ENCODE measurements around the gene FKTN. TPM values are rescaled to one million over a fixed set of nuclear protein-coding genes. Genes with fewer than 3 reads are reported as not detected.
A peak's percentile ranks its signal among the peaks of the same experiment; 100 is the strongest.

FKTN gene
- total and polyA plus RNA-seq, 9 of the 15 experiments (the other 6 are each of a cell fraction or from before 2014, with no cell fraction given), result 5.4 to 16.3 (median 10.4) TPM

DNA sequence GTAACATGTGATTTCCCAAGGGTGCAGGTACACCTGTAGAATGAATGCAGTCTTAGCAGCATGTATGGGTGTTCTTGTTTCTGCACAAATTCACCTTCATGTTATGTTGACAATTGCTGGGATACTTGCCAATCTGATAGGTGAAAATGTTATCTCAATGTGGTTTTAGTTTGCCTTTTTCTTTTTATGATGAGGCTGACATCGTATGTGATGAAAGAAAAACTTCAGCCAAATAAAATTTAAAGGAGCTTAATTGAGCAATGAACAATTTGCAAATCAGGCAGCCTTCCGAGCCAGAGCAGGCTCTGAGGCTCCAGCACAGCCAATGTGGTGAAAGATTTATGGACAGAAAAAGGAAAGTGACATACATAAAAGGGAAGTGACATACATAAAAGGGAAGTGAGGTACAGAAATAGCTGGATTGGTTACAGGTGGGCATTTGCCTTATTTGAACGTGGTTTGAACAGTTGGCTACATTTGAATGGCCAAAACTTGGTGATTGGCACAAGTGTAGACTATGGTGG lies 114.8 kb downstream of the FKTN start (continued):
- TF ChIP-seq, protein P1, sequence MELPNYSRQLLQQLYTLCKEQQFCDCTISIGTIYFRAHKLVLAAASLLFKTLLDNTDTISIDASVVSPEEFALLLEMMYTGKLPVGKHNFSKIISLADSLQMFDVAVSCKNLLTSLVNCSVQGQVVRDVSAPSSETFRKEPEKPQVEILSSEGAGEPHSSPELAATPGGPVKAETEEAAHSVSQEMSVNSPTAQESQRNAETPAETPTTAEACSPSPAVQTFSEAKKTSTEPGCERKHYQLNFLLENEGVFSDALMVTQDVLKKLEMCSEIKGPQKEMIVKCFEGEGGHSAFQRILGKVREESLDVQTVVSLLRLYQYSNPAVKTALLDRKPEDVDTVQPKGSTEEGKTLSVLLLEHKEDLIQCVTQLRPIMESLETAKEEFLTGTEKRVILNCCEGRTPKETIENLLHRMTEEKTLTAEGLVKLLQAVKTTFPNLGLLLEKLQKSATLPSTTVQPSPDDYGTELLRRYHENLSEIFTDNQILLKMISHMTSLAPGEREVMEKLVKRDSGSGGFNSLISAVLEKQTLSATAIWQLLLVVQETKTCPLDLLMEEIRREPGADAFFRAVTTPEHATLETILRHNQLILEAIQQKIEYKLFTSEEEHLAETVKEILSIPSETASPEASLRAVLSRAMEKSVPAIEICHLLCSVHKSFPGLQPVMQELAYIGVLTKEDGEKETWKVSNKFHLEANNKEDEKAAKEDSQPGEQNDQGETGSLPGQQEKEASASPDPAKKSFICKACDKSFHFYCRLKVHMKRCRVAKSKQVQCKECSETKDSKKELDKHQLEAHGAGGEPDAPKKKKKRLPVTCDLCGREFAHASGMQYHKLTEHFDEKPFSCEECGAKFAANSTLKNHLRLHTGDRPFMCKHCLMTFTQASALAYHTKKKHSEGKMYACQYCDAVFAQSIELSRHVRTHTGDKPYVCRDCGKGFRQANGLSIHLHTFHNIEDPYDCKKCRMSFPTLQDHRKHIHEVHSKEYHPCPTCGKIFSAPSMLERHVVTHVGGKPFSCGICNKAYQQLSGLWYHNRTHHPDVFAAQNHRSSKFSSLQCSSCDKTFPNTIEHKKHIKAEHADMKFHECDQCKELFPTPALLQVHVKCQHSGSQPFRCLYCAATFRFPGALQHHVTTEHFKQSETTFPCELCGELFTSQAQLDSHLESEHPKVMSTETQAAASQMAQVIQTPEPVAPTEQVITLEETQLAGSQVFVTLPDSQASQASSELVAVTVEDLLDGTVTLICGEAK (IDR thresholded peaks at IDR 0.05), result peak; percentile 87
- TF ChIP-seq, protein P1 (CRISPR knock-in tag; IDR thresholded peaks at IDR 0.05), result no peak
- TF ChIP-seq SMARCE1 (IDR thresholded peaks at IDR 0.05) (peak; percentile 59; the same call in 1 of the 2 replicates), ZNF143 (CRISPR knock-in tag; IDR thresholded peaks at IDR 0.05) (no peak), NRF1 (conservative IDR thresholded peaks at IDR 0.05 in 1 of 2, IDR thresholded peaks at IDR 0.05 in 1 of 2) (0 out of 4 replicates have a peak, but pooled peaks of 1 of the 2 experiments have one; percentile 20), BMI1 (IDR thresholded peaks at IDR 0.05; ENCODE audit: low read length) (no peak), SNIP1 (IDR thresholded peaks at IDR 0.05; ENCODE audit: low read depth) (no peak), CBX2 (IDR thresholded peaks at IDR 0.05; ENCODE audit: insufficient read depth, low read length, poor library complexity, severe bottlenecking) (no peak), ELF2 (CRISPR knock-in tag; IDR thresholded peaks at IDR 0.05) (no peak), MEIS2 (IDR thresholded peaks at IDR 0.05; ENCODE audit: partially characterized antibody) (peak; percentile 99), SPI1 (IDR thresholded peaks at IDR 0.05; ENCODE audit: borderline replicate concordance, low read depth, low read length) (peak; percentile 99), CTBP1 (IDR thresholded peaks at IDR 0.05; ENCODE audit: borderline replicate concordance) (peak; percentile 36; the same call in 1 of the 2 replicates), NR3C1 (CRISPR knock-in tag; IDR thresholded peaks at IDR 0.05) (no peak)
- TF ChIP-seq, protein P2, sequence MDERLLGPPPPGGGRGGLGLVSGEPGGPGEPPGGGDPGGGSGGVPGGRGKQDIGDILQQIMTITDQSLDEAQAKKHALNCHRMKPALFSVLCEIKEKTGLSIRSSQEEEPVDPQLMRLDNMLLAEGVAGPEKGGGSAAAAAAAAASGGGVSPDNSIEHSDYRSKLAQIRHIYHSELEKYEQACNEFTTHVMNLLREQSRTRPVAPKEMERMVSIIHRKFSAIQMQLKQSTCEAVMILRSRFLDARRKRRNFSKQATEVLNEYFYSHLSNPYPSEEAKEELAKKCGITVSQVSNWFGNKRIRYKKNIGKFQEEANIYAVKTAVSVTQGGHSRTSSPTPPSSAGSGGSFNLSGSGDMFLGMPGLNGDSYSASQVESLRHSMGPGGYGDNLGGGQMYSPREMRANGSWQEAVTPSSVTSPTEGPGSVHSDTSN (CRISPR knock-in tag; IDR thresholded peaks at IDR 0.05; ENCODE audit: low read depth), result no peak
- TF ChIP-seq, protein P2 (tag; conservative IDR thresholded peaks at IDR 0.05; ENCODE audit: low read depth), result peak; percentile 96
- TF ChIP-seq, protein P3, sequence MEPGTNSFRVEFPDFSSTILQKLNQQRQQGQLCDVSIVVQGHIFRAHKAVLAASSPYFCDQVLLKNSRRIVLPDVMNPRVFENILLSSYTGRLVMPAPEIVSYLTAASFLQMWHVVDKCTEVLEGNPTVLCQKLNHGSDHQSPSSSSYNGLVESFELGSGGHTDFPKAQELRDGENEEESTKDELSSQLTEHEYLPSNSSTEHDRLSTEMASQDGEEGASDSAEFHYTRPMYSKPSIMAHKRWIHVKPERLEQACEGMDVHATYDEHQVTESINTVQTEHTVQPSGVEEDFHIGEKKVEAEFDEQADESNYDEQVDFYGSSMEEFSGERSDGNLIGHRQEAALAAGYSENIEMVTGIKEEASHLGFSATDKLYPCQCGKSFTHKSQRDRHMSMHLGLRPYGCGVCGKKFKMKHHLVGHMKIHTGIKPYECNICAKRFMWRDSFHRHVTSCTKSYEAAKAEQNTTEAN (CRISPR knock-in tag; IDR thresholded peaks at IDR 0.05), result no peak
